ENCODE data around the gene LZTR1.
A peak's percentile ranks its signal among the peaks of the same experiment; 100 is the strongest.
"Not testable (repeated sequence)": the region's sequence is repeated elsewhere in the genome, so short reads cannot be mapped to it uniquely, and the experiment has no call there.

Gene LZTR1

DNA sequence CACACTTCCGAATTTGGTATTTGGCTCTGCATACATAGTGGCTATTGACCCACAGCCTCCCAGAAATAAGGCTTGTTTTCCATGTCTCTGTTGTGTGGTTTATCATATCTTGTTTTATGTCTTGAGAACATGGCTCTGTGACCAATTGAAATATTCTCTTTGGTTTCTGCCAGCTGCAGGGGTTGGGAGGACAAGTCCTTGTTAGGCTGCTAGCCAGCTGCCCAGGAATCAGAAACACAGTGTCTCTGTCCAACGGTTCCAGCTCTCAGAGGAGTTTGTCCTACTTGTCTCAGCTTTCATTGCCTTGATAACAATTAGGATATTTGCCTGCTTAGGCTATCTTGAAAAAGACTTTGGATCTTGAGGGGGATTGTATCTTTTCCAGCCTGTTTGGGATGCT lies 56.3 kb downstream of the LZTR1 start:
- DNase-seq = no peak

DNA sequence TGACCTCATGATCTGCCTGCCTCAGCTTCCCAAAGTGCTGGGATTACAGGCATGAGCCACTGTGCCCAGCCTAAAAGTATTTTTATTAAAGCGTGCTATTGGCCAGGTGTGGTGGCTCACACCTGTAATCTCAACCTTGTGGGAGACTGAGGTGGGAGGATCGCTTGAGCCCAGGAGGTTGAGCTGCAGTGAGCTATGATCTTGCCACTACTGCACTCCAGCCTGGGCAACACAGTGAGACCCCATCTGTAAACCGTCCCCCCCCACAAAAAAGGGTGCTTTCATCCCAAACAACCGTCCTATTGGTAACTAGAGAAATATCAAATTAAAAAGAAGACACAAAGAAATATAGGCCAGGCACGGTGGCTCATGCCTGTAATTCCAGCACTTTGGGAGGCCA lies 57.1 kb downstream of the LZTR1 start:
- not testable (repeated sequence) for DNase-seq

DNA sequence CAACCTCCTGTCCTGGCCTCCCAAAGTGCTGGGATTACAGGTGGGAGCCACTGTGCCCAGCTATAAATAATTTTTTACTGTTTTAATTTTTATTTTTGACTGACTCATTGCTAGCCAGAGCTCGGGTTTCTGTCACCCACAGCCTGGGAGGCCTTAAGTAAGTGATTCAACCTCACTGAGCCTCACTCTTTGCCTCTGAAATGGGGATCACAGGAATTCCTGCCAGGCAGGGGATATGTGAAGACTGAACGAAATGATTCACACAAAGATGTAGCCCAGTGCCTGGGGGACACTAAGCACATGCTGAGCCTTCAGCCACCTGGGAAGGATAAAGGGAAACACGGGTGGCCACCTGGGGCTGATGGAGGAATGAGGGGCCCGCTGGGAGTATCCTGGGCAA lies 59.8 kb downstream of the LZTR1 start:
- no peak for DNase-seq

DNA sequence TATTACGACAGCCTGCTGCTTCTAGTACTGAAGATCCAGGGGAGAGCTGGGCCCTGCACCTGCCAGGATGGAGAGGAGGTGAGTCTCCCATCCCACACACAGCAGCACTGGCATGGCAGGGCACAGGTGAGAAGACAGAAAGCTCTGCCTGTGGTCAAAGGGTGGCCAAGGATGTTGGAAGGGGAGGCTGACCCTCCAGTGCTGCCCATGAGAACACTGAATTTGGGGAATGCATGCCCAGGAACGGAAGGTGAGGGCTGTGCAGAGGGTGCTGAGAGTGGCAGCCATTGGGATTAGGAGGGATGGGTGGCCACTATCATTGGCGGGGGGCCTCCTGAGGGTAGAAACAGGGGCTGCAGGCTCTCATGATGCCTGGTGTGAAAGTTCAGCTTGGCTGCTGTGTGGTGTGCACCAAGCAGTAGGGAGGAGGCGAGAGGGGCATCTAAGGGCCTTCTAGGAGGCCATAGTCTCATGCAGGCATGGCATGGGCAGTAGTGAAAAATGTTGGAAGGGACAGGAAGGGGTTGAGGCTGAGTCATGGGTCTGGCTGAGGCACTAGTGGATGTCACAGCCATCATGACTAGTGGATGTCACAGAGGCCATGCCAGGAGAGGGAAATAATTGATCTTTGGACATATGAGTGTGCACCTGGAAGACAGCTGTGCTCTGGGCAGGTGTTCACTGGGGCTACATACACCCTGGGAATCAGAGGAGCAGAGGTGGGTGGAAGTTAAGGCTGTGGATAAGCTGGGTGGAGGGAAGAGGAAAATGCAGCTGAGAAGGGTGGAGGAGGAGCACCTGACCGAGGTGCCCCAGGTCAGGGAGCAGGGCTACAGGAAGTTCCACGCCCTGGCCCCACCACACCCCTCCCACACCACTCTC lies 61.1 kb downstream of the LZTR1 start:
- DNase-seq = peak; percentile 28

DNA sequence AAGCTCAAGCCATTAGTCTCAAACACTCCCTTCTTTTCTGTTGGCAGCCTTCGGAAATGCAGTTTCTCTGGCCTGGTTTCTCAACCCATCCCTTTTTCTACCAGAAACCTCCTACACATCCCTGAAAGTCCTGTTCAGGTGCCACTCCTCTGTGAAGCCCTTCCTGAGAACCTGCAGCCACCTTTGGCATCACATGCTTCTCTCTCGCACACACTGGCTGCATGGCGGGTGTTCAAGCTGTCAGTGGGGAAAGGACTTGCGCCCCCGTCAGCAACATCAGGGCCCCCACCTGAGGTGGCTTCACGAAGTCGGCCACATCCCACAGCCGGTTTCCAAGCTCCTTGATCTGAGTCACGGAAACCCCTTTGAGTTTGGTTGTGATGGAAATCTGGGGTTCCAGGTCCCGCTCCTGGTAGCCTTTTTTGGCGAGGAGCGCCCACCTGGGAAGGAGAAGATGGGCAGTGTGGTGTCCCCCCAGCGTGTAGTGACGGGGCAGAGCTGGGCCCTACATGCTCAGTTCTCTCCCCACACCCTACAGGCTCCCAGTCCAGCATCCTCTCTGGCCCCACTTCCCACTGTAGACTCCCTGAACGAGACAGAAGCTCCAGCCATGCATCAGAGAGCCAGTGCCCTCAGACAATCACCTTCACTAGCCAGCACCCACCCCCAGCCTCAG lies 61.9 kb downstream of the LZTR1 start:
- no peak for DNase-seq

DNA sequence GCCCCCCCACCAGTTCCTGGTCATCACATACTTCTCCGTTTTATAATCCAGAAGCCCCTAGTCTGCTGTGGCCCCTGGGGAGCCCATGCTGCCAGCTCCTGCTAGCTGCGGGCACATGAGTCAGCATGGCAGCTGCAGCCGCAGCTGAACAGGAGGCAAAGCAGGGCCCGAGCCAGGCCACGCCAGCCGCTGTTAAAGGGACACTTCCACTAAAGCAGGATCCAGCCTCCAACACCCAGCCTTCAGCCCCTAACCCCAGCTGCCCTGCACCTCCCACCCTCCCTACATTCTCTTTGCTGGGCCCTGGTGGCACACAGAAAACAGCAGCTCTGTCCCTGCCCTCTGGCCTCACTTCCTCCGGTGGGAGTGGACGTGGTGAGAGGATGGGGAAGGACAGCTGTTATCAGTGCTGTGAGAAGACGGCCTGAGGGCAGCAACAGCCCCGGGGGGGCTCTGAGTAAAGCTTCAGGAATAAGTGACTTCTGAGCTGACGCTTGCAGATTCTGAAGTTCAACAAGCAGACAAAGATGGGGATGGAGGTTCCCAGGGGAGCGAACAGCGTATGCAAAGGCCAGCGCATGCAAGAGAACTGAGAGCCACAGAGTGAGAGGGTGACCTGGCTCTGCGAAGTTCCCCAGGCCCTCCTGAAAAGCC lies 63.0 kb downstream of the LZTR1 start:
- peak; percentile 71 for DNase-seq

DNA sequence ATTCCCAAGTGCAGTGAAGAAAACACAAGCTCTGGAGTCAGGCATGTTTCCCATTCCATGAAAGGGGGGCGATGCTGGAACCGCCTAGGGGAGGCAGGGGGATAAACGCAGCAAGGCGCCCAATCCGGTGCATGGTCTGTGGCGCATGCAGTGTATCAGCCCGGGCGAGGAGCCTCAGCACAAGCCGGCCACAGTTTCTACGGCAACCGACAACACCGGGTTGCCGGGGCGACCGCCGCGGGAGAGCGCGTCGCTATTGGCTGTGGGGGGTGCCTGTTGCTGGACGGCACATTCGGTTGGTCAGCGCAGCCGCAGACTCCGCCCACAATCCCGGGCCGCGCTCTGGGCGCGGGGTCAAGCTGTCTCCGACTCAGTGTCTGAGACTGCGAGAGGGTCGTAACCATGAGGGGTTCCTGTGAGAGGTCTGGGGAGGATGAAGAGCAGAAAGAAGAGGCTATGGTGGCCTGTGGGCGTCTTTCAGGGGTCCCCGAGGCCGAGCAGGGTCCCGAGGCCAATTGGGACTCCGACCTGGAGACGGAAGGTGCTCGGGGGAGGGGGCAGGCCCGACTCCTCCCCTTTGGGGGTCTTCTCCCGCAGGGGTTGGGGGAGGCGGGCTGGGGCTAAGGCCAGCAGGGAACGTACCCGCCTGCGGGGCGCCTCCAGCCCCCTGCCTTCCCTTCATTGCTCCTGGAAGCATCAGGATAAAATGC lies 63.6 kb downstream of the LZTR1 start, which contains the start of gene LRRC74B:
TSS of gene LRRC74B (plus strand) at position 362 of the 710 bp plus-strand sequence. CDS start at position 403, 41 bp downstream.
- peak; percentile 87 for DNase-seq

DNA sequence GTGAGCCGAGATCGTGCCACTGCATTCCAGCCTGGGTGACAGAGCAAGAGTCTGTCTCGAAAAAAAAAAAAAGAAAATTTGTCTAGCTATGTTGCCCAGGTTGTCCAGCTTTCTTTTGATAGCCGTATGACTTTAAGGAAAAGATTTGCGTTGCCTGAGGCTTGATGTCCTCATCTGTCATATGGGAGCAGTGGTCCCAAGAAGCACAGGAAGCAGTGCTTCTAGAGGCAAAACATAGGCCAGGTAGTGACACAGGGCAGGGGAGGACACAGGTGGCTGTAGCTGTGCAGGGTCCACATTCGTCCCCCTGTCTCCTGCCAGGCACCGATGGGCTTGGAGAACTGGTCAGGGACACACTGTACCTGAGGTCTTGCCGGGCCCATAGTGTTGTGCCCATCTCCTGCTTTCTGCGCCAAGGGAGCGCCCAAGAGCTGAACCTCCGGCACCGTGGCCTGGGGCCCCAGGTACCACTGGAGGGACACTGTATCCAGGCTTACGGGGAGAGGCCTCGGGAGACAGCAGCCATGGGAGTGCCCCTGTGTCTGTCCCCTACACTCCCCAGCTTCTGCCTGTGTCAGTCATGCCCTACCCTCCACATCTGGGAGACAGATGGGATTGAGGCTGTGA lies 65.1 kb downstream of the LZTR1 start:
- no peak for DNase-seq

DNA sequence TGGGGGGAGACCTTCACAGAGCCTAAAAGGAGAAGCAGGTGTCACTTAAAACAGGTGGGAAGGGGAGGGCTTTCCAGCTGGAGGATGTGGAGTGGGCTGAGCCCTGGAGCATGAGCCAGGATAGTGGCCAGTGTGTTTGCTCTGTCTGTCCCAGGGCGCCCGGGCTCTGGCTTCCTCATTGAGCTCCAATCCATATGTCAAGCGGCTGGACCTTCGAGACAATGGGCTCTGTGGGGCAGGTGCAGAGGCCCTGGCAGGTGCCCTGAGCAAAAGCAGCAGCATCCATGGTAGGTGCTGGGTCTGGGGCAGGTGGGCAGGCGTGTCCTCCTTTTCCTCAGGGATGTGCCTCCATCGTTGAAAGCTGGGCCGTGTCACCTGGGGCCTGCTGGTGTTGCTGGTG lies 65.6 kb downstream of the LZTR1 start:
- DNase-seq = peak; percentile 26

DNA sequence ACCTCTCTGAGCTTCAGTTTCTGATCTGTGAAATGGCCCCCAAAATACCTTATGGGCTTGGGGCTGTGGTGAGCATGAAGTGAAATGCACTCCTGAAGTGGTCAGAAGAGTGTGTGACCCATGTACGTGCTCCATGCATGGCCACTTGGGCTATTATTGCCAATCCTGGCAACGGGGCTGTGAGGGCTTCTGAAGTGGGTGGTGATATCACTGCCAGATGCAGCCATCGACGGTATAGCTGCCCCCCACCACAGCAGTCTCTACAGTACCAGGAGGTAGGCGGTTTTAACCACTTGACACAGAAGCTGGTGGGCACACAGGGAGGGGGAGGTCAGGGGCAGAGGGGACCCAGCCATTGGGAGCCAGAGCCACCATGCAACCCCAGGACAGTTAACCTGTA lies 66.4 kb downstream of the LZTR1 start:
- not testable (repeated sequence) for DNase-seq

Measured in NCI-H510A treated with DMSO at 0.1 percent for 48 hours (cell line).